GM23248 (cell line): Measurements from ENCODE around the gene TSPAN4. TPM values are rescaled to one million over a fixed set of nuclear protein-coding genes. Genes with fewer than 3 reads are reported as not detected.
A peak's percentile ranks its signal among the peaks of the same experiment; 100 is the strongest.

Source experiments
- DNase-seq: peaks from one replicate; pipeline ENCODE4 v3.0.0-alpha.2; 2015
- H2AFZ ChIP-seq: fragments of 200-600 bp; sonication (generic); 2 replicates; pipeline ENCODE4 v1.6.1; 2016; ENCODE audit warnings: antibody characterized with exemption
- H3F3A ChIP-seq: fragments of 200-600 bp; sonication (generic); 2 replicates; pipeline ENCODE4 v1.6.1; 2016; ENCODE audit warnings: mild to moderate bottlenecking, antibody characterized with exemption, mixed run types; ENCODE audit not compliant: insufficient read depth
- H3K27ac ChIP-seq: fragments of 200-600 bp; sonication (generic); 2 replicates; pipeline ENCODE4 v1.5.1; 2016; ENCODE audit warnings: mild to moderate bottlenecking
- H3K27me3 ChIP-seq: fragments of 200-600 bp; sonication (generic); replicated peaks from 2 replicates; pipeline ENCODE4 v1.6.1; 2016; ENCODE audit warnings: mild to moderate bottlenecking; ENCODE audit not compliant: insufficient read depth
- H3K36me3 ChIP-seq: fragments of 200-600 bp; sonication (generic); 2 replicates; pipeline ENCODE4 v1.6.1; 2016; ENCODE audit warnings: low read depth, mild to moderate bottlenecking
- H3K4me1 ChIP-seq: fragments of 200-600 bp; sonication (generic); 2 replicates; pipeline ENCODE4 v1.6.1; 2016; ENCODE audit warnings: mild to moderate bottlenecking; ENCODE audit not compliant: insufficient read depth
- H3K4me2 ChIP-seq: fragments of 200-600 bp; sonication (generic); one replicate; pipeline ENCODE4 v1.6.1; 2016; ENCODE audit warnings: mild to moderate bottlenecking; ENCODE audit not compliant: unreplicated experiment
- H3K4me3 ChIP-seq: fragments of 200-600 bp; sonication (generic); 2 replicates; pipeline ENCODE4 v1.5.1; 2016; ENCODE audit warnings: mild to moderate bottlenecking
- H3K79me2 ChIP-seq: fragments of 200-600 bp; sonication (generic); 2 replicates; pipeline ENCODE4 v1.6.1; 2016; ENCODE audit warnings: mild to moderate bottlenecking; ENCODE audit not compliant: insufficient read depth
- H3K9ac ChIP-seq: fragments of 200-600 bp; sonication (generic); 2 replicates; pipeline ENCODE4 v1.6.1; 2016; ENCODE audit warnings: mild to moderate bottlenecking
- H3K9me2 ChIP-seq: fragments of 200-600 bp; sonication (generic); 2 replicates; pipeline ENCODE4 v1.6.1; 2016; ENCODE audit warnings: mixed run types, mild to moderate bottlenecking, moderate library complexity; ENCODE audit not compliant: insufficient read depth
- H3K9me3 ChIP-seq: fragments of 200-600 bp; sonication (generic); one replicate; pipeline ENCODE4 v1.6.1; 2017; ENCODE audit warnings: low read depth
- H4K20me1 ChIP-seq: fragments of 200-600 bp; sonication (generic); 2 replicates; pipeline ENCODE4 v1.6.0; 2016; ENCODE audit not compliant: insufficient read depth
- EZH2 ChIP-seq: fragments of 200-600 bp; sonication (generic); IDR thresholded peaks from 2 replicates; pipeline ENCODE4 v1.6.1; 2018; ENCODE audit warnings: antibody characterized with exemption, mild to moderate bottlenecking; ENCODE audit not compliant: insufficient read depth, poor library complexity, severe bottlenecking
- EZH2phosphoT487 ChIP-seq: fragments of 200-600 bp; sonication (generic); IDR thresholded peaks from 2 replicates; pipeline ENCODE4 v1.6.1; 2018; ENCODE audit warnings: antibody characterized with exemption, moderate library complexity, mild to moderate bottlenecking, low read depth; ENCODE audit not compliant: insufficient read depth
- WGBS, 2 experiments: methylation state at CpG; one replicate each; pipeline ENCODE4 v1.1.6; 2015 to 2017; ENCODE audit warnings: low lambda C conversion rate in 2 of 2, low coverage in 1 of 2; ENCODE audit errors: missing lambda C conversion rate in 2 of 2; 5-methylcytosine and 5-hydroxymethylcytosine counted together
- in situ Hi-C: fragments of 300-500 bp; cut with MboI; formaldehyde crosslinking; loops from 2 replicates; pipeline ENCODE4 v1.15.0; 2020
- polyA plus RNA-seq: library from polyadenylated mRNA; unstranded; fragments of >200 nt; fragmentation: Nextera tagmentation; extraction: Ambion mirVana; gene quantifications from 2 replicates; pipeline ENCODE4 v1.2.1, GENCODE V29; 2016
- total RNA-seq: library from RNA; depleted of rRNA; stranded (reverse); fragments of >200 nt; shearing (Covaris generic); gene quantifications from 2 replicates; pipeline ENCODE4 v1.2.3, GENCODE V29; 2014

TSPAN4 gene
- total and polyA plus RNA-seq, 2 experiments from 2014 or later = 343 to 393 TPM

DNA sequence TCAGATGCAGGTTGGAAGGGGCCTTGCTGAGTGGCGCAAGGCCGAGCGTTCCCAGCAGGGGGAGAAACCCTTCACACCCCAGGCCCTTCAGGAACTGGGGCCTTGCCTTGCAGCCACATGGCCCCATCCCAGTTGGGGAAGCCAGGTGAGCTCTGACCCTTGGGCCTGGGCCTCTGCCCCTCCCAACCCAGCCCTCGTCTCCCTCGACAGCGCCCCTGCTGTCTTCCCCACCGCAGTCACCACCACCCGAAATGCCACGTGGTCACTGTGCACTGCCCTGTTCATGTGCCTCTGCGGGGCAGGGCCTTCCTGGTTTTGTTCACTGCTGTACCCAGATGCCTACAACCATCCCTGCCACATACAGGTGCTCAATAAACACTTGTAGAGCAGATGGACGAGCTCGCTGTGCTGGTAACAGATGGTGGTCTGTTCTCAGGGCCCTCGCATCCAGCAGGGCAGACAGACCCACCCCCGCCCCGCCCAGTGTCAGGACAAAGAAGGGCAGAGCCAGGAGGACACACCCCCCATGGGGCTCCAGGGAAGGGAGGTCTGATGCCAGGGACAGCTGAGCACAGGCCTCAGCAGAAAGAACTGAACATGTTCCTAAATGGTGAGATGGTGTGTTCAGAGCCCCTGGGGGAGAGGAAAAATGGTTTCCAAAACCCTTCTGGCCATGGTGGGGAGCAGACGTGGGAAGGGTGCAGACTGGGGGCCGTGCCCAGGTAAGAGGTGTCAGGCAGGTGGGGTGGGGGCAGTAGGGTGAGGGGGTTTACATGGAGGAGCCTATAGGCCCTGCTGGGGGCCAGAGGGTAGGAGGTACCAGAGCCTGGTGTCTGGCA lies 4.0 kb upstream of the TSPAN4 start:
- no peak overlapping the region for H2AFZ ChIP-seq
- peak overlapping the region; percentile 89 for H3K27ac ChIP-seq
- TF ChIP-seq EZH2phosphoT487 (no peak), EZH2 (no peak)
- in situ Hi-C loops = no loop called here
- no peaks in the 10 kb centered on the region for H3K9me2 ChIP-seq
- peak overlapping the region; percentile 96; the same call in 1 of the 2 replicates for H3K9ac ChIP-seq
- no peaks in the 10 kb centered on the region for H3K27me3 ChIP-seq
- peaks cover 75% of the 10 kb centered on the region for H3K79me2 ChIP-seq
- H3K4me1 ChIP-seq = peaks cover 8% of the 10 kb centered on the region; the same call in 1 of the 2 replicates
- DNase-seq = peak; percentile 59
- H3K4me3 ChIP-seq = no peak overlapping the region
- H3K4me2 ChIP-seq = no peak overlapping the region
- no peaks in the 10 kb centered on the region for H3K9me3 ChIP-seq
- H4K20me1 ChIP-seq = no peaks in the 10 kb centered on the region
- 33 to 39% methylated on average over 14 to 17 of the region's 17 CpGs for WGBS, 2 experiments
- peaks cover 17% of the 10 kb centered on the region for H3K36me3 ChIP-seq
- H3F3A ChIP-seq = peaks cover 21% of the 10 kb centered on the region

DNA sequence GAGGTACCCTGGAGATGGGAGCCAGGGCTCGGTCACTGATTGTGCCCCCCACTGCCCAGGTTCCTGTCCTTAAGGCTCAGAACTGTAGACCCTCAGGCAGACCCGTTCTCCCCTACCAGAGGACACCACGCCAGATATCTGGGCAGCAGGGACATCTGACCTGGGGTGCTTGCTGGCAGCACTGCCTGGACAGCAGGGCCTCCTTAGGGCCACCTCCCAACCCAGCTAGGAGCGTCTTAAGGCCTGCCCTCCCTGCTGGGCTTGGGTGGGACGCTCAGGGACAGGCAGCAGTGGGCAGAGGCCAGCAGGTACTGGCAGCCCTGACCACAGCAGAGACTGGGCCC lies 3.4 kb upstream of the TSPAN4 start:
- H3K36me3 ChIP-seq = peaks cover 17% of the 10 kb centered on the region
- 82 to 86% methylated on average over 5 of the region's 5 CpGs for WGBS, 2 experiments
- H3F3A ChIP-seq = peaks cover 21% of the 10 kb centered on the region
- no peak for TF ChIP-seq EZH2
- no peak for TF ChIP-seq EZH2phosphoT487
- no peaks in the 10 kb centered on the region for H3K9me3 ChIP-seq
- H3K9me2 ChIP-seq = no peaks in the 10 kb centered on the region
- H3K9ac ChIP-seq = peak overlapping the region; percentile 96; the same call in 1 of the 2 replicates
- no peaks in the 10 kb centered on the region for H4K20me1 ChIP-seq
- in situ Hi-C loops = no loop called here
- no peak overlapping the region for H3K4me3 ChIP-seq
- no peak overlapping the region for H2AFZ ChIP-seq
- no peak for DNase-seq
- peaks cover 8% of the 10 kb centered on the region; the same call in 1 of the 2 replicates for H3K4me1 ChIP-seq
- H3K4me2 ChIP-seq = no peak overlapping the region
- H3K27ac ChIP-seq = peak overlapping the region; percentile 89
- H3K27me3 ChIP-seq = no peaks in the 10 kb centered on the region
- H3K79me2 ChIP-seq = peaks cover 71% of the 10 kb centered on the region

DNA sequence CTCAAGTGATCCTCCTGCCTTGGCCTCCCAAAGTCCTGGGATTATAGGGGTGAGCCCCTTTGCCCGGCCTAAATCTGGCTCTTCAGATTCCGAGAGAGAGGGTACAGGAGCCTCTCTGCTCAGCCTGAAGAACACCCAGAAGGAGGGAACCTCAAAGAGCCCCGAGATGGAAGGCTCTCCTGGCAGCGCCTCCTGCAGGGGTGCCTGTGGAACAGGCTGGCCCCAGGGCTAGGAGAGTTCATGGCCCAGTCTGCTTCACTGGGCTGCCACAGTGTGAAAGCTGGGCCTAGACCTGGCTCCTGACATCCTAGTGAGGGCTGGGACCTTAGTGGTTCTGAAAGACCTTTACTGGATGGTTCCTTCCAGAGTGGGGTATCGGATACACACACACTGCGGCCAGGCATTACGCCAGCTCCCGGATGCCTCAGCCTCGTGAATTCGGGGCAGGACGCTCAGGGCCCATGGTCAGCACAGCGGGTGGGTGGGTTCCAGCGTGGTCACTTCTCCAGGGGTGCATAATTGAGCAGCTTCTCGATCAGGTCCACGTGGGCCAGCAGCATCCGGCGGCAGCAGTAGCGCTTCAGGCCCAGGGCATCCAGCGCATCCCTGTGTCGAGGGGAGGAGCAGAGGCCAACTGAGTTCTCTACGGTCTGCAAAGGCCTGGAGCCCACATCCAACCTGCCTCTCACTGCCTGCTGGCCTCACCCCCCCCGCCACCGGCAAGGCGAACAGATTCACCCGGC lies 2.6 kb upstream of the TSPAN4 start:
- Histone ChIP-seq H3K36me3 (peaks cover 17% of the 10 kb centered on the region), H3K4me3 (peak overlapping the region; percentile 84), H4K20me1 (no peaks in the 10 kb centered on the region)

DNA sequence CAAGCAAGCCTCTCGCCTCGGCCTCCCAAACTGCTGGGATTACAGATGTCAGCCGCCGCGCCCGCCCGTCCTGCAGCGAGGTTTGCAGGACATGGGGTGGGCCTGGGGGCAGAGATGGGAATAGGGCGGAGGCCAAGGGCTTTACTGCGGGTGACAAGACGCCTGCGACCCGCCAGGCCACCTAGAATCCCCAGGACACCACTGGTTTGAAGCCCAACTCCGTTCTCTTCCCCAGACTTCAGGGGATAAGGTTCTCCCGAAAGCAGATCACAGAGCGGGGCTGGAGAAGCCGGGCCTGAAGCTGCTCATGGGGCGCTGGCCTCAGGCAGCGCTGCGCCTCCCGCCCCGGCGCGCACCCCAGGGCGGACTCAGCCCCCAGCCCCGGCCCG lies 677 bp upstream of the TSPAN4 start:
- Histone ChIP-seq H3K9me2 (no peaks in the 10 kb centered on the region), H4K20me1 (no peaks in the 10 kb centered on the region), H3F3A (peaks cover 15% of the 10 kb centered on the region), H3K9ac (peak overlapping the region; percentile 96), H3K79me2 (peaks cover 56% of the 10 kb centered on the region), H3K27me3 (no peaks in the 10 kb centered on the region), H3K36me3 (peaks cover 17% of the 10 kb centered on the region), H3K4me1 (peaks cover 23% of the 10 kb centered on the region), H3K9me3 (no peaks in the 10 kb centered on the region), H2AFZ (no peak overlapping the region; the same call in 1 of the 2 replicates), H3K4me3 (peak overlapping the region; percentile 84), H3K4me2 (peak overlapping the region; percentile 92), H3K27ac (peak overlapping the region; percentile 89)
- WGBS, 2 experiments = 0 to 2% methylated on average over 15 to 19 of the region's 27 CpGs
- no peak for TF ChIP-seq EZH2
- no peak for TF ChIP-seq EZH2phosphoT487
- in situ Hi-C loops = no loop called here
- DNase-seq = no peak

More for the DNA sequence above, 2.6 kb upstream of the TSPAN4 start:
- in situ Hi-C loops = no loop called here
- TF ChIP-seq EZH2phosphoT487 (no peak), EZH2 (no peak)
- 67 to 71% methylated on average over 24 of the region's 25 CpGs for WGBS, 2 experiments
- Histone ChIP-seq H3K27me3 (no peaks in the 10 kb centered on the region), H3F3A (peaks cover 21% of the 10 kb centered on the region), H3K9me3 (no peaks in the 10 kb centered on the region), H3K4me2 (peak overlapping the region; percentile 92), H3K9me2 (no peaks in the 10 kb centered on the region), H3K9ac (peak overlapping the region; percentile 96), H2AFZ (no peak overlapping the region), H3K27ac (peak overlapping the region; percentile 89), H3K4me1 (peaks cover 10% of the 10 kb centered on the region), H3K79me2 (peaks cover 69% of the 10 kb centered on the region)
- DNase-seq = peak; percentile 69
